ENCODE measurements around the gene ALOX15. TPM values are rescaled to one million over a fixed set of nuclear protein-coding genes. Genes with fewer than 3 reads are reported as not detected.
"Not testable (repeated sequence)": the region's sequence is repeated elsewhere in the genome, so short reads cannot be mapped to it uniquely, and the experiment has no call there.

ALOX15 gene
- total RNA-seq, 1 experiment from 2014 or later: not detected

GRCh38 chr17:4594931-4595684, 46.4 kb downstream of the ALOX15 start:
- no peak for DNase-seq (ENCODE audit: low read depth)

GRCh38 chr17:4594406-4594805, 47.1 kb downstream of the ALOX15 start:
- DNase-seq (ENCODE audit: low read depth): no peak

GRCh38 chr17:4593021-4593421, 48.5 kb downstream of the ALOX15 start:
- no peak for DNase-seq (ENCODE audit: low read depth)

GRCh38 chr17:4592240-4593005, 49.1 kb downstream of the ALOX15 start:
- DNase-seq (ENCODE audit: low read depth): no peak

- no peak for DNase-seq (ENCODE audit: low read depth)
Observed at GRCh38 chr17:4591529-4591928, 49.9 kb downstream of the ALOX15 start.

GRCh38 chr17:4590981-4591453, 50.5 kb downstream of the ALOX15 start:
- no peak for DNase-seq (ENCODE audit: low read depth)

GRCh38 chr17:4590042-4590441, 51.4 kb downstream of the ALOX15 start:
- DNase-seq (ENCODE audit: low read depth): not testable (repeated sequence)

- DNase-seq (ENCODE audit: low read depth): no peak
Observed at GRCh38 chr17:4588898-4589625, 52.4 kb downstream of the ALOX15 start.

GRCh38 chr17:4588391-4588790, 53.1 kb downstream of the ALOX15 start:
- DNase-seq (ENCODE audit: low read depth): no peak

- DNase-seq (ENCODE audit: low read depth): no peak
Observed at GRCh38 chr17:4587803-4588202, 53.7 kb downstream of the ALOX15 start.

- DNase-seq (ENCODE audit: low read depth): no peak
Observed at GRCh38 chr17:4587195-4587594, 54.3 kb downstream of the ALOX15 start.

- no peak for DNase-seq (ENCODE audit: low read depth)
Observed at GRCh38 chr17:4586043-4586442, 55.4 kb downstream of the ALOX15 start.

- DNase-seq (ENCODE audit: low read depth): no peak
Observed at GRCh38 chr17:4585638-4585994, 55.9 kb downstream of the ALOX15 start.

GRCh38 chr17:4584917-4585637, 56.4 kb downstream of the ALOX15 start:
- DNase-seq (ENCODE audit: low read depth): no peak

GRCh38 chr17:4584101-4584916, 57.2 kb downstream of the ALOX15 start, which contains the start of gene SMTNL2:
Gene SMTNL2, plus strand, starts transcription at chr17:4584529. Its CDS starts 77 bp downstream, at chr17:4584606.
- no peak for DNase-seq (ENCODE audit: low read depth)

GRCh38 chr17:4583782-4584100, 57.7 kb downstream of the ALOX15 start:
- no peak for DNase-seq (ENCODE audit: low read depth)

GRCh38 chr17:4583206-4583605, 58.3 kb downstream of the ALOX15 start:
- no peak for DNase-seq (ENCODE audit: low read depth)

GRCh38 chr17:4582691-4583090, 58.8 kb downstream of the ALOX15 start:
- no peak for DNase-seq (ENCODE audit: low read depth)

- no peak for DNase-seq (ENCODE audit: low read depth)
Observed at GRCh38 chr17:4582101-4582501, 59.4 kb downstream of the ALOX15 start.

Measured in HT1080 (cell line).